Measurements from ENCODE around the gene HEG1.

HEG1 gene

GRCh38 chr3:124942613-124943012 lies 113.2 kb downstream of the HEG1 start:
- Histone ChIP-seq H3K36me3 (ENCODE audit: control insufficient read depth, insufficient read depth, low read length) (no peaks in the 10 kb centered on the region), H3K9ac (no peak overlapping the region), H3K79me2 (no peaks in the 10 kb centered on the region), H3K27me3 (ENCODE audit: control insufficient read depth, insufficient read depth, low read length) (no peaks in the 10 kb centered on the region), H3K27ac (no peak overlapping the region), H3K9me3 (ENCODE audit: control insufficient read depth, low read length) (no peaks in the 10 kb centered on the region), H3K4me2 (ENCODE audit: low read length) (no peak overlapping the region), H3K4me3 (ENCODE audit: low read depth, low read length) (no peak overlapping the region), H3K4me1 (no peaks in the 10 kb centered on the region), H2AFZ (no peak overlapping the region)
- TF ChIP-seq CTCF (IDR thresholded peaks at IDR 0.05) = no peak

- Histone ChIP-seq H3K27ac (no peak overlapping the region), H3K9ac (no peak overlapping the region), H3K36me3 (ENCODE audit: control insufficient read depth, insufficient read depth, low read length) (no peaks in the 10 kb centered on the region), H3K27me3 (ENCODE audit: control insufficient read depth, insufficient read depth, low read length) (no peaks in the 10 kb centered on the region), H3K4me3 (ENCODE audit: low read depth, low read length) (no peak overlapping the region), H3K4me1 (no peaks in the 10 kb centered on the region), H3K4me2 (ENCODE audit: low read length) (no peak overlapping the region), H2AFZ (no peak overlapping the region), H3K79me2 (no peaks in the 10 kb centered on the region), H3K9me3 (ENCODE audit: control insufficient read depth, low read length) (no peaks in the 10 kb centered on the region)
- no peak for TF ChIP-seq CTCF (IDR thresholded peaks at IDR 0.05)
These were observed 114.0 kb downstream of the HEG1 start for GRCh38 chr3:124941771-124942170.

- no peaks in the 10 kb centered on the region for H3K27me3 ChIP-seq (ENCODE audit: control insufficient read depth, insufficient read depth, low read length)
- no peak overlapping the region for H3K4me3 ChIP-seq (ENCODE audit: low read depth, low read length)
- no peaks in the 10 kb centered on the region for H3K4me1 ChIP-seq
- H3K9ac ChIP-seq = no peak overlapping the region
- H2AFZ ChIP-seq = no peak overlapping the region
- no peaks in the 10 kb centered on the region for H3K9me3 ChIP-seq (ENCODE audit: control insufficient read depth, low read length)
- H3K4me2 ChIP-seq (ENCODE audit: low read length) = no peak overlapping the region
- no peaks in the 10 kb centered on the region for H3K79me2 ChIP-seq
- H3K36me3 ChIP-seq (ENCODE audit: control insufficient read depth, insufficient read depth, low read length) = no peaks in the 10 kb centered on the region
- TF ChIP-seq CTCF (IDR thresholded peaks at IDR 0.05) = no peak
- H3K27ac ChIP-seq = no peak overlapping the region
These were observed 116.1 kb downstream of the HEG1 start for GRCh38 chr3:124939661-124940060.

- Histone ChIP-seq H3K4me2 (ENCODE audit: low read length) (no peak overlapping the region), H3K4me1 (no peaks in the 10 kb centered on the region), H3K27ac (no peak overlapping the region), H3K9ac (no peak overlapping the region), H3K4me3 (ENCODE audit: low read depth, low read length) (no peak overlapping the region), H2AFZ (no peak overlapping the region), H3K79me2 (no peaks in the 10 kb centered on the region), H3K27me3 (ENCODE audit: control insufficient read depth, insufficient read depth, low read length) (no peaks in the 10 kb centered on the region), H3K9me3 (ENCODE audit: control insufficient read depth, low read length) (no peaks in the 10 kb centered on the region), H3K36me3 (ENCODE audit: control insufficient read depth, insufficient read depth, low read length) (no peaks in the 10 kb centered on the region)
- TF ChIP-seq CTCF (IDR thresholded peaks at IDR 0.05) = no peak
These were observed 116.9 kb downstream of the HEG1 start for GRCh38 chr3:124938896-124939295.

GRCh38 chr3:124937049-124937448 lies 118.7 kb downstream of the HEG1 start:
- Histone ChIP-seq H3K4me2 (ENCODE audit: low read length) (no peak overlapping the region), H2AFZ (no peak overlapping the region), H3K27ac (no peak overlapping the region), H3K4me1 (no peaks in the 10 kb centered on the region), H3K36me3 (ENCODE audit: control insufficient read depth, insufficient read depth, low read length) (no peaks in the 10 kb centered on the region), H3K9me3 (ENCODE audit: control insufficient read depth, low read length) (no peaks in the 10 kb centered on the region), H3K4me3 (ENCODE audit: low read depth, low read length) (no peak overlapping the region), H3K9ac (no peak overlapping the region), H3K27me3 (ENCODE audit: control insufficient read depth, insufficient read depth, low read length) (no peaks in the 10 kb centered on the region), H3K79me2 (no peaks in the 10 kb centered on the region)
- no peak for TF ChIP-seq CTCF (IDR thresholded peaks at IDR 0.05)

All from parathyroid adenoma (tissue), 2 donors.